Amygdala (tissue), 56 donors: ENCODE data around the gene ZNF423.
A peak's percentile ranks its signal among the peaks of the same experiment; 100 is the strongest.

Experiments used
- DNase-seq, 56 donors: peaks; one replicate each; lab custom pipeline; 2025; lab: John Stamatoyannopoulos, UW

ZNF423 gene

GRCh38 chr16:49594685-49595498 is 261.0 kb downstream of the ZNF423 start:
- no peak for DNase-seq

DNA sequence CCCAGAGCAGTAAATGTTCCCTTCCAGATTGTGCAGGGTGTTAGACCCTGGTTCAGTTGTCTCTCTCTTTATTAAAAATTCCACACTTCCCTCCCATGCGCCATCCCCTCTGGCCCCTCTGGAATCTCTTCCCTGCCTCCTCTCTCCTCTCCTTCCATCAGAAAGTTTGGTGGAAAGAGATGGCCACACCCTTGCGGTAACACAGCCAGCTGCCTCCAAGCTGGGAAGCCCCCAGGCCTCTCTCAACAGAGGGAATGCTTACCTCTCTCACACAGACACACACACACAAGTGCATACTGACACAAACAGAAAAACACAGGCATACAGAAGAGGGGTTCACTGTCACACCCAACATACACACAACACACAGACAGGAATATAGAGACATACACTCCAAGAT is 261.8 kb downstream of the ZNF423 start:
- DNase-seq: no peak

DNA sequence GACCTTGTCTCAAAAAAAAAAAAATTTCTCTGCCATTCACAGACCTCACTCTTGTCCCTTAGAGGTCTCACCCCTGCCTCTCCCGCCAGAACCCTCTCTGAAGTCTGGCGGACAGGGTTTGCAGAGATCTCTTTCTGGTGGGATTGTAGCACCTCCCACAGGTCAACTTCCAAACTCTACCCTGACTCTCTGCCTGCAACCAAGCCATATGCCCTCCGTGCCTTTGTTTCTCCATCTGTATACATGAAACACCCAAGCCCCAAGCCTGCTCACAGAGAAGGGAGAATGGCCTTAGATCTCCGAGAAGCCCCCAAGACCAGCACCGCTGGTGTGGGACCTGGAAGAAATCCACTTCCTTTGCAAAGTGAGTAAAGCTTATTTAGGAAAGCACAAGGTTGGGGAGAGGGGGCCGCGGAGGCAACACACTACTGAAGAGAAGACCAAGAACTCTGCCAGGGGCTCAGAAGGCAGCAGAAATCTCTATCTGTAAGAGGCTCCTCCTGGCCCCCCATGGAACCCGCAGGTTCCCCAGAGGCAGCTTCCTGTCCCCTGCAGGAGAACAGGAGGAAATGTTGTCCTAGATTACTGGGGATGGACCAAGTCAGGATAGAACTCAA is 262.4 kb downstream of the ZNF423 start:
- DNase-seq: no peak

- peak in 3 of 56 donors; percentile 7 to 15 (median 11) for DNase-seq
Measured at GRCh38 chr16:49592546-49593423, 263.1 kb downstream of the ZNF423 start.

- DNase-seq: no peak
Measured at GRCh38 chr16:49590166-49590871, 265.6 kb downstream of the ZNF423 start.

DNA sequence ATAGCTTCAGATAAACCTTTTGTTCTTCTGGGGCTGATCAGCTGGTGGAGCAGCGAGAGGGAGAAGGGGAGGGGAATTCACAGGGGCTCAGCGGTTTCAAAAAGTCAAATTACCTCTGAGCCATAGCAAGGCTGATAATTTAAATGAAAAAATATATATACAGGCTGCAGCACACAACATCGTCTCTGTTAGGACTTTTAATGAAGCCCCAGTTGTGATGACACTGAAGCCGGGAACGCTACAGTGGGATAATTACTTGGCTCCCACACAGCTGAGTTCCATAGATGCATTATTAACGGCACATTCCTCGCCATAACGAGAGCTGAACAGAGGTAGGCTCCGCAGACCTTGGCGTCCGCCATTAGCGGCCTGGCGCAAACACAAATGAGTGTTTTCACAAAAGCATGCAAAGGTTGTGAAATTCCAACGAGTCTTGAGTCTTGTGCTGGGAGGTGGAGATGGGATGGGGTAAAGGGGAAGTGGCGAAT is 266.3 kb downstream of the ZNF423 start:
- no peak for DNase-seq

GRCh38 chr16:49588729-49589384 is 267.1 kb downstream of the ZNF423 start:
- DNase-seq: no peak

DNA sequence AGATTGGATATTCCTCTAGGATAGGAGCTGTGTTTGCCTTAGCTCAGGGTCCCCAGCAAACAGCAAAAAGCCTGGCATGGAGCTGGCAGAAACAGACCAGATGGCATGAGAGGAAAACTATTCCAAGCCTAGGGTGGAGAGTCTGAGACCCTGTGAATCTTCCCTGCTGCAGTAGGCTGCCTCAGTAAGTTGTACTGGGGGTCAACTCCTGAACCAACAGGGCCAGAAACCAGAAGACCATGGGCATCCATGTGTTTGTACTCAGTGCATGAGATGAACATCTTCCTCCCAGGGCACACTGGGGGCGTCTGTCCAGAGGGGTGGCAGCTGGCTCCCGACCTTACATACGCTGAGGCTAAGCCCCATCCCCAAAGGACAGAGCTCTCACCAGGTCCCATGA is 267.9 kb downstream of the ZNF423 start:
- DNase-seq: no peak

DNA sequence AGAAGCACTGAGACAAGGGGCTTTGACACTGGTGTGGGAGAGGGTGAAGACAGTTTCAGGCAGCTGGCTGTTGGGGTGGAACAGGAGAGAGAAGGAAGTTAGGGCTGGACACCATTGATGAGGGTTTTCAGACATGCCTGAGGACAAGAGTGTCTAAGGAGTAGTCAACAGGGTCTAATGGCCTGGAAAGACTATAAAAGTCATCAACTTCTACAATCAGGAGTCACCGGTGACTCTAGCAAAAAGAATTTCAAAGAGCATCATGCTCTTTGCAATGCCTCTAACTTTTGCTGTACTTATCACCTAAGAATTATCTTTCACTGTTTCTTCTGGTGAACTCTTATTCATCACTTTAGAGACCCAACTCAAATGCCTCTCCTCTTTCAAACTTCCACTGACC is 268.4 kb downstream of the ZNF423 start:
- no peak for DNase-seq

- no peak for DNase-seq
Measured at GRCh38 chr16:49586466-49587450, 269.2 kb downstream of the ZNF423 start.

GRCh38 chr16:49585143-49585832 is 270.6 kb downstream of the ZNF423 start:
- DNase-seq: no peak

DNA sequence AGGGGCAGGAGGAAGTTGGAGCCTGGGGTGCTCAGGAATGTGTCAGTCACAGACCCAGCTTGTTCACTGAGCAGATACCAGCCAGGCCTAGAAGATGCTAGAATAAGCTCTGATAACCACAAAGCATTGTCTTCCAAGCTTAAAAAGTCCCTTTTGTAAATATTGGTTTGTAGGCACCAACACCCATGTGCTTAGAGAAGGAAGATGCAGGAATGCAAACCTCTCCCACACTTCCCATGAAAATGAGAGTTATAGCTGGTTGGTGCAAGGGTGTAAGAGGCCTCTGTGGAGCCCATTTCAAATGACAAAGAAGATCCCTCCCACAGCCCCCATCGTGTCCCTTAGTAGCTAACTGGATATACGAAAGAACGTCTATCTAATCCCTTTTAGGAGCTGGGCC is 272.0 kb downstream of the ZNF423 start:
- DNase-seq: no peak

- DNase-seq: no peak
Measured at GRCh38 chr16:49581630-49582298, 274.1 kb downstream of the ZNF423 start.

GRCh38 chr16:49580751-49581303 is 275.1 kb downstream of the ZNF423 start:
- no peak for DNase-seq

- DNase-seq: no peak
Measured at GRCh38 chr16:49578435-49579024, 277.4 kb downstream of the ZNF423 start.

- DNase-seq: no peak
Measured at GRCh38 chr16:49578018-49578417, 277.9 kb downstream of the ZNF423 start.

DNA sequence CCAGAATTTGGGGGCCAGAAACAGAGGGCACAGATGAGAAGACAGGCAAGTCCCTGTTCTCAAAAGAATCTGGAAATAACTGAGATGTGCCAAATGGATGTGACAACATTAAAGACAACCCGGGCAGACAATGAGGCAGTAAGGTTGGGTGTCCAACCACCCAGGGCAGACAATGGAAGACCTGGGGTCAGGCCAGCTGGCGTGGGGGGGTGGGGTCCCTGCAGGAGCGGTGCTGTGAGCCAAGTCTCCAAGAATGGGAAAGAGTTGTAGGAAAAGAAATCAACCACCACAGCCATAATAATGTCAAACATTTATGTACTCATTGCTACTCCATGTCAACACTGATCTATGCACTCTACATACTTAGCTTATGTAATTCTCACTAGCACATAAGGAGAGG is 279.0 kb downstream of the ZNF423 start:
- no peak for DNase-seq
